ENCODE results near the gene DCAF11. TPM values are rescaled to one million over a fixed set of nuclear protein-coding genes. Genes with fewer than 3 reads are reported as not detected.

DCAF11 gene
- total and polyA plus RNA-seq, 4 experiments from 2014 or later: 71.5 to 93.4 (median 75.4) TPM

DNA sequence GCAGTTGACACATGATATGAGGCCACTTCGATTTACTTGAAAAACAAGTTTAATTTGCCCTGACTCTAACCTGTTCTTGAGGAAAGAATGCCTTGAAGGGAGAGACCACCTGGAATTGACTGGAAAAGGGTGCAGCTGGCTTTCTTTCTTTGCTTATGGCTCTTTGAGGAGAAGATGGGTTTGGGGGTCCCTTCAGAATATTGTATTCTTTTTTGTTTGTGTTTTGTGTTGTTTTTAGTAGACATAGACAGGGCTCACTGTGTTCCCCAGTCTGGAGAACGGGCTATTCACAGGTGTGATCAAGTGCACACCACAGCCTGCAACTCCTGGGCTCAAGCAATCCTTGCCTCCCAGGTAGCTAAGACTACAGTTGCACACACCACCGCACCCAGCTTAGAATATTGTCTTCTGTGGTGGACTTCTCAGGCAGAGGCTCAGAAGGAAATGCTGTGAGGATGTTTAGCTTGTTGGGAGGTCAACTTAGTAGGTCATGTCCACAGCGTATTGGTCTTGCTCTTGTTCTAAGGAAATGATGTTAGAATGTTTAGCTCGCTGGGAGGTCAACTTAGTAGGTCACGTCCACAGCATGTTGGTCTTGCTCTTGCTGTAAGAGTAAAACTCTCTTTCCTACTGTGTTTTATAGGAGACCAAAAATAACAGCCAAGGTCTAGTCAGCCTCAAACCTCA, 1.7 kb downstream of the DCAF11 start:
- intact Hi-C loops (cut with micrococcal nuclease): loop anchor here (10.0 kb wide), 1 partner anchor 651 kb away; the partner anchor contains the start of gene NGDN

DNA sequence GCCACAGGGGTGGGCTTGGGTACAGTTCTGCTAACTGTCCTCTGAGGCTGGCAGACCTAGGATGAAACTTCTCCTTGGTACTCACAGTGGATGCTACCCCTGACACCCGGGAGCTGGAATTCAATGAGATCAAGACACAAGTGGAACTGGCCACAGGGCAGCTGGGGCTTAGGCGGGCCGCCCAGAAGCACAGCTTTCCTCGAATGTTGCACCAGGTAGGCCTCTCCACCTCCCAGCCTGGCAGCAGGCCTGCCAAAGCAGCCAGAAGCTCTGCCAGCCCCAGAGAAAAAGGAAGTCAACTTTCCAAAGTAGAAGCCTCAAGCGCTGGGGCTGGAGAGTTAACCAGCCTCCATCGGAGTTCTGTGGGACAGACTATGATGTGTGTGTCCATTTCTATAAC, 2.6 kb downstream of the DCAF11 start:
- Histone ChIP-seq H3K27ac (ENCODE audit: low read depth, low read length) (no peak overlapping the region), H3K36me3 (ENCODE audit: insufficient read depth, low read length) (peaks cover 45% of the 10 kb centered on the region), H3K4me1 (ENCODE audit: insufficient read depth, low read length) (peaks cover 29% of the 10 kb centered on the region), H3K9me3 (ENCODE audit: control insufficient read depth in 1 of 2, low read length in 2 of 2) (no peaks in the 10 kb centered on the region), H3K4me3 (ENCODE audit: low read length in 2 of 2) (no peak overlapping the region), H3K27me3 (ENCODE audit: insufficient read depth, low read length) (no peaks in the 10 kb centered on the region)
- Mint-ChIP-seq H3K36me3 (peaks cover 42 to 62% of the 10 kb centered on the region in 2 donors), H3K27me3 (no peaks in the 10 kb centered on the region), H3K4me3 (no peak overlapping the region), H3K27ac (peak overlapping the region in 1 of 7 donors; percentile 98), H3K9me3 (peaks cover 0 to 2% (median 0%) of the 10 kb centered on the region in 8 donors), H3K4me1 (peaks cover 19 to 44% (median 30%) of the 10 kb centered on the region in 4 donors)
- ChIA-PET POLR2A (ENCODE audit: partially characterized antibody) (interaction anchor here (1.2 to 9.6 kb wide), 6 partner anchors 17 to 59 kb away, joined by 3 to 347 read pairs (median 80); partner anchors contain the start of genes EMC9, FITM1, IRF9 and PCK2), CTCF (ENCODE audit: partially characterized antibody) (interaction anchor here (0.5 to 5.4 kb wide), 9 partner anchors 9 to 60 kb away, joined by 3 to 43 read pairs (median 7); partner anchors contain the start of genes IRF9, PCK2 and PSME1)
- DNase-seq: no peak
- intact Hi-C loops (cut with micrococcal nuclease): loop anchor here (10.0 kb wide), 1 partner anchor 652 kb away; the partner anchor contains the start of gene NGDN

More for the DNA sequence above, 1.7 kb downstream of the DCAF11 start:
- Histone ChIP-seq H3K4me3 (ENCODE audit: low read length in 2 of 2) (peak overlapping the region; percentile 97 to 98), H3K4me1 (ENCODE audit: insufficient read depth, low read length) (peaks cover 29% of the 10 kb centered on the region), H3K27ac (ENCODE audit: low read depth, low read length) (peak overlapping the region; percentile 98), H3K36me3 (ENCODE audit: insufficient read depth, low read length) (peaks cover 38% of the 10 kb centered on the region), H3K9me3 (ENCODE audit: control insufficient read depth in 1 of 2, low read length in 2 of 2) (no peaks in the 10 kb centered on the region), H3K27me3 (ENCODE audit: insufficient read depth, low read length) (no peaks in the 10 kb centered on the region)
- DNase-seq: no peak
- Mint-ChIP-seq H3K4me3 (peak overlapping the region; percentile 95 to 99 (median 98)), H3K27me3 (no peaks in the 10 kb centered on the region), H3K27ac (peak overlapping the region; percentile 23 to 100 (median 99)), H3K4me1 (peaks cover 19 to 44% (median 30%) of the 10 kb centered on the region in 4 donors), H3K36me3 (peaks cover 37 to 57% of the 10 kb centered on the region in 2 donors), H3K9me3 (peaks cover 0 to 2% (median 0%) of the 10 kb centered on the region in 8 donors)
- ChIA-PET POLR2A (ENCODE audit: partially characterized antibody) (interaction anchor here (1.2 to 9.6 kb wide), 10 partner anchors 18 to 314 kb away, joined by 3 to 347 read pairs (median 30); partner anchors contain the start of genes CARMIL3, CBLN3, CIDEB and EMC9), CTCF (ENCODE audit: partially characterized antibody) (interaction anchor here (0.7 to 5.4 kb wide), 10 partner anchors 8 to 65 kb away, joined by 3 to 43 read pairs (median 8); partner anchors contain the start of genes IRF9, PCK2, PSME1 and PSME2)

- intact Hi-C loops (cut with micrococcal nuclease): loop anchor here (10.0 kb wide), 1 partner anchor 655 kb away; the partner anchor contains the start of gene NGDN
- H3K27ac Mint-ChIP-seq: peak overlapping the region in 1 of 7 donors; percentile 54
- POLR2A ChIA-PET (ENCODE audit: partially characterized antibody): interaction anchor here (0.6 to 9.6 kb wide), 3 partner anchors 14 to 799 kb away, joined by 3 to 347 read pairs (median 4); partner anchors contain the start of genes EMC9, FITM1, PABPN1 and PSME1
These were observed 5.1 kb downstream of the DCAF11 start for GRCh38 chr14:24119691-24120090.

GRCh38 chr14:24121210-24121609, 6.6 kb downstream of the DCAF11 start:
- Mint-ChIP-seq H3K9me3 (no peaks in the 10 kb centered on the region), H3K4me3 (no peak overlapping the region), H3K27ac (peak overlapping the region in 1 of 7 donors; percentile 42), H3K27me3 (no peaks in the 10 kb centered on the region), H3K4me1 (peaks cover 10 to 29% (median 12%) of the 10 kb centered on the region in 4 donors), H3K36me3 (peaks cover 62 to 65% of the 10 kb centered on the region in 2 donors)
- no peak for DNase-seq
- Histone ChIP-seq H3K4me1 (ENCODE audit: insufficient read depth, low read length) (peaks cover 14% of the 10 kb centered on the region), H3K27ac (ENCODE audit: low read depth, low read length) (no peak overlapping the region), H3K27me3 (ENCODE audit: insufficient read depth, low read length) (no peaks in the 10 kb centered on the region), H3K36me3 (ENCODE audit: insufficient read depth, low read length) (peaks cover 63% of the 10 kb centered on the region), H3K4me3 (ENCODE audit: low read length in 2 of 2) (no peak overlapping the region), H3K9me3 (ENCODE audit: control insufficient read depth in 1 of 2, low read length in 2 of 2) (no peaks in the 10 kb centered on the region)
- CTCF ChIA-PET (ENCODE audit: partially characterized antibody): interaction anchor here (0.7 to 1.1 kb wide), 2 partner anchors 14 to 30 kb away, joined by 3 read pairs; no protein-coding TSS in a partner anchor
- intact Hi-C loops (cut with micrococcal nuclease): no loop called here
- POLR2A ChIA-PET (ENCODE audit: partially characterized antibody): interaction anchor here (0.6 to 9.6 kb wide), 3 partner anchors 13 to 50 kb away, joined by 3 to 347 read pairs (median 3); partner anchors contain the start of genes EMC9, FITM1, PSME1 and PSME2

More at GRCh38 chr14:24119691-24120090, 5.1 kb downstream of the DCAF11 start:
- no peaks in the 10 kb centered on the region for H3K27me3 Mint-ChIP-seq
- DNase-seq: no peak
- Histone ChIP-seq H3K36me3 (ENCODE audit: insufficient read depth, low read length) (peaks cover 63% of the 10 kb centered on the region), H3K9me3 (ENCODE audit: control insufficient read depth in 1 of 2, low read length in 2 of 2) (no peaks in the 10 kb centered on the region), H3K27me3 (ENCODE audit: insufficient read depth, low read length) (no peaks in the 10 kb centered on the region), H3K27ac (ENCODE audit: low read depth, low read length) (no peak overlapping the region), H3K4me3 (ENCODE audit: low read length in 2 of 2) (no peak overlapping the region), H3K4me1 (ENCODE audit: insufficient read depth, low read length) (peaks cover 22% of the 10 kb centered on the region)
- H3K4me3 Mint-ChIP-seq: no peak overlapping the region
- peaks cover 58 to 75% of the 10 kb centered on the region in 2 donors for H3K36me3 Mint-ChIP-seq
- H3K9me3 Mint-ChIP-seq: peaks cover 0 to 2% (median 0%) of the 10 kb centered on the region in 8 donors
- H3K4me1 Mint-ChIP-seq: peaks cover 19 to 41% (median 25%) of the 10 kb centered on the region in 4 donors
- CTCF ChIA-PET (ENCODE audit: partially characterized antibody): interaction anchor here (1.2 to 1.8 kb wide), 2 partner anchors 28 to 41 kb away, joined by 4 to 5 read pairs; partner anchors contain the start of gene IRF9

DNA sequence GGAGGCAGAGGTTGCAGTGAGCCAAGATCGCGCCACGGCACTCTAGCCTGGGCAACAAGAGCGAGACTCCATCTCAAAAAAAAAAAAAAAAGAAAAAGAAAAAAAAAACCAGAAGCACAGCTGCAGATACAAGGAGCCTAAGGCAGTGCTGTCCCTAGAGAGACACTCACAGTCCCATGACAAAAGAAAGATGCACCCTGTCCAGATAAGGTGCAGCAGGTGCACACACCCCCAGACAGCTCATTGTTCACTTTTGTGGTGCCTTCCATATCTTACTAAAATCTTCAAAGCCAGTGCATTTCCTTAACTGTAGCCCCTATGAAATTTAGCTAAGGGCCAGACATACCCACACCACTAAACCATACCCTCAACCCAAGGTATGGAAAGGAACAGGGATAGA, 7.8 kb downstream of the DCAF11 start:
- Mint-ChIP-seq H3K9me3 (no peaks in the 10 kb centered on the region), H3K27ac (peak overlapping the region in 4 of 7 donors; percentile 35 to 48 (median 40)), H3K36me3 (peaks cover 56% of the 10 kb centered on the region in 2 donors), H3K4me3 (no peak overlapping the region), H3K4me1 (peaks cover 4 to 17% (median 8%) of the 10 kb centered on the region in 4 donors), H3K27me3 (no peaks in the 10 kb centered on the region)
- no peak for DNase-seq
- no peak overlapping the region for H3K4me3 ChIP-seq (ENCODE audit: low read length in 2 of 2)
- ChIA-PET POLR2A (ENCODE audit: partially characterized antibody) (interaction anchor here (0.7 to 9.6 kb wide), 2 partner anchors 11 to 28 kb away, joined by 4 to 347 read pairs; partner anchors contain the start of genes EMC9, FITM1 and PSME1), CTCF (ENCODE audit: partially characterized antibody) (no interaction called here)
- peaks cover 60% of the 10 kb centered on the region for H3K36me3 ChIP-seq (ENCODE audit: insufficient read depth, low read length)
- intact Hi-C loops (cut with micrococcal nuclease): no loop called here
- H3K27me3 ChIP-seq (ENCODE audit: insufficient read depth, low read length): no peaks in the 10 kb centered on the region
- H3K27ac ChIP-seq (ENCODE audit: low read depth, low read length): no peak overlapping the region
- no peaks in the 10 kb centered on the region for H3K9me3 ChIP-seq (ENCODE audit: control insufficient read depth in 1 of 2, low read length in 2 of 2)
- H3K4me1 ChIP-seq (ENCODE audit: insufficient read depth, low read length): peaks cover 2% of the 10 kb centered on the region

DNA sequence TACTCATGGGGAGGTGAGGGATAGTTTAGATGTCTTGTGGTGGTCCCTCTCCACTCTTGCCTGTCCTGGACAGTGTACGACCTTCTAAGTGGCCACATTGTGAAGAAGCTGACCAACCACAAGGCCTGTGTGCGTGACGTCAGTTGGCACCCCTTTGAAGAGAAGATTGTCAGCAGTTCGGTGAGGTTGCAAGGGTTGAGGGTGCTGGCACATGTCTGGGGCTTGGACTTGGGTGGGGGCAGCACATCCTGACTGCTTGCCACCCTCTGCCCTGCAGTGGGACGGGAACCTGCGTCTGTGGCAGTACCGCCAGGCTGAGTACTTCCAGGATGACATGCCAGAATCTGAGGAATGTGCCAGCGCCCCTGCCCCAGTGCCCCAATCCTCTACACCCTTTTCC, 8.3 kb downstream of the DCAF11 start:
- no peaks in the 10 kb centered on the region for H3K4me1 ChIP-seq (ENCODE audit: insufficient read depth, low read length)
- Mint-ChIP-seq H3K4me1 (peaks cover 4 to 12% (median 7%) of the 10 kb centered on the region in 4 donors), H3K36me3 (peaks cover 51% of the 10 kb centered on the region in 2 donors), H3K4me3 (no peak overlapping the region), H3K9me3 (no peaks in the 10 kb centered on the region), H3K27ac (peak overlapping the region in 2 of 7 donors; percentile 44 to 48), H3K27me3 (no peaks in the 10 kb centered on the region)
- peaks cover 55% of the 10 kb centered on the region for H3K36me3 ChIP-seq (ENCODE audit: insufficient read depth, low read length)
- DNase-seq: no peak
- H3K27ac ChIP-seq (ENCODE audit: low read depth, low read length): no peak overlapping the region
- intact Hi-C loops (cut with micrococcal nuclease): no loop called here
- H3K4me3 ChIP-seq (ENCODE audit: low read length in 2 of 2): no peak overlapping the region
- no peaks in the 10 kb centered on the region for H3K9me3 ChIP-seq (ENCODE audit: control insufficient read depth in 1 of 2, low read length in 2 of 2)
- H3K27me3 ChIP-seq (ENCODE audit: insufficient read depth, low read length): no peaks in the 10 kb centered on the region
- CTCF ChIA-PET (ENCODE audit: partially characterized antibody): no interaction called here
- POLR2A ChIA-PET (ENCODE audit: partially characterized antibody): no interaction called here

All from CD4-positive, alpha-beta memory T cell (primary cell).